Fibroblast of lung (primary cell): ENCODE data around the gene CCDC57.

Experiments
- EZH2 ChIP-seq: IDR thresholded peaks from 2 replicates; pipeline ENCODE4 v1.5.1; 2012; ENCODE audit warnings: low read length, control low read depth, mild to moderate bottlenecking; ENCODE audit errors: missing control alignments
- TF ChIP-seq, protein P1 (sequence below), 2 donors: IDR thresholded peaks in 1 of 2; conservative IDR thresholded peaks in 1 of 2; 1 replicate in 1 of 2; 2 replicates in 1 of 2; pipeline ENCODE4 v1.5.1; 2011 to 2012; ENCODE audit warnings: low read length in 2 of 2, control low read depth in 1 of 2, inconsistent platforms in 1 of 2, low read depth in 1 of 2, mild to moderate bottlenecking in 1 of 2

GRCh38 chr17:82065638-82066303 lies 146.9 kb downstream of the CCDC57 start, which contains the start of gene DUS1L:
- TF ChIP-seq, protein P1, sequence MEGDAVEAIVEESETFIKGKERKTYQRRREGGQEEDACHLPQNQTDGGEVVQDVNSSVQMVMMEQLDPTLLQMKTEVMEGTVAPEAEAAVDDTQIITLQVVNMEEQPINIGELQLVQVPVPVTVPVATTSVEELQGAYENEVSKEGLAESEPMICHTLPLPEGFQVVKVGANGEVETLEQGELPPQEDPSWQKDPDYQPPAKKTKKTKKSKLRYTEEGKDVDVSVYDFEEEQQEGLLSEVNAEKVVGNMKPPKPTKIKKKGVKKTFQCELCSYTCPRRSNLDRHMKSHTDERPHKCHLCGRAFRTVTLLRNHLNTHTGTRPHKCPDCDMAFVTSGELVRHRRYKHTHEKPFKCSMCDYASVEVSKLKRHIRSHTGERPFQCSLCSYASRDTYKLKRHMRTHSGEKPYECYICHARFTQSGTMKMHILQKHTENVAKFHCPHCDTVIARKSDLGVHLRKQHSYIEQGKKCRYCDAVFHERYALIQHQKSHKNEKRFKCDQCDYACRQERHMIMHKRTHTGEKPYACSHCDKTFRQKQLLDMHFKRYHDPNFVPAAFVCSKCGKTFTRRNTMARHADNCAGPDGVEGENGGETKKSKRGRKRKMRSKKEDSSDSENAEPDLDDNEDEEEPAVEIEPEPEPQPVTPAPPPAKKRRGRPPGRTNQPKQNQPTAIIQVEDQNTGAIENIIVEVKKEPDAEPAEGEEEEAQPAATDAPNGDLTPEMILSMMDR (conservative IDR thresholded peaks at IDR 0.05 in 1 of 2, IDR thresholded peaks at IDR 0.05 in 1 of 2; ENCODE audit: low read depth in 1 of 2, low read length in 2 of 2), result no peak
- TF ChIP-seq EZH2, result no peak
